ENCODE results near the gene PTGES3L. TPM values are rescaled to one million over a fixed set of nuclear protein-coding genes. Genes with fewer than 3 reads are reported as not detected.

Gene PTGES3L
- total and polyA plus RNA-seq, 2 experiments from 2014 or later, result 2.3 to 2.5 TPM

Small RNA genes within 50 kb of the gene (small RNA-seq; reads per million reads assigned to genes)
- not detected for gene AARSD1 (ENCODE audit: low replicate concordance)
- not detected for gene RF00561 (ENCODE audit: low replicate concordance)

Other genes starting within 250 kb of the PTGES3L start
- 16.3 and 16.9 TPM in 2 replicates for gene EZH1, start 235.0 kb downstream of the PTGES3L start, total RNA-seq (2014; rRNA removed; shearing (Covaris generic))
- gene EZH1, start 235.0 kb downstream of the PTGES3L start, polyA plus RNA-seq (2016; fragmentation: Nextera tagmentation; extraction: Ambion mirVana), result 17.5 and 18.0 TPM in 2 replicates
- gene RAMP2, start 218.9 kb downstream of the PTGES3L start, total RNA-seq (2014; rRNA removed; shearing (Covaris generic)), result 2.6 and 8.8 TPM in 2 replicates
- gene RAMP2, start 218.9 kb downstream of the PTGES3L start, polyA plus RNA-seq (2016; fragmentation: Nextera tagmentation; extraction: Ambion mirVana), result 28.3 and 29.5 TPM in 2 replicates
- gene VPS25, start 206.6 kb downstream of the PTGES3L start, total RNA-seq (2014; rRNA removed; shearing (Covaris generic)), result 110 and 129 TPM in 2 replicates
- 93.5 and 105 TPM in 2 replicates for gene VPS25, start 206.6 kb downstream of the PTGES3L start, polyA plus RNA-seq (2016; fragmentation: Nextera tagmentation; extraction: Ambion mirVana)
- gene WNK4, start 199.5 kb downstream of the PTGES3L start, total RNA-seq (2014; rRNA removed; shearing (Covaris generic)), result 0.10 and 0.54 TPM in 2 replicates
- gene WNK4, start 199.5 kb downstream of the PTGES3L start, polyA plus RNA-seq (2016; fragmentation: Nextera tagmentation; extraction: Ambion mirVana), result 0.65 and 0.83 TPM in 2 replicates
- 57.6 and 81.2 TPM in 2 replicates for gene COA3, start 181.4 kb downstream of the PTGES3L start, total RNA-seq (2014; rRNA removed; shearing (Covaris generic))
- gene COA3, start 181.4 kb downstream of the PTGES3L start, polyA plus RNA-seq (2016; fragmentation: Nextera tagmentation; extraction: Ambion mirVana), result 123 and 138 TPM in 2 replicates
- gene CNTD1, start 181.2 kb downstream of the PTGES3L start, total RNA-seq (2014; rRNA removed; shearing (Covaris generic)), result not detected in 2 replicates
- gene CNTD1, start 181.2 kb downstream of the PTGES3L start, polyA plus RNA-seq (2016; fragmentation: Nextera tagmentation; extraction: Ambion mirVana), result 0.80 and 1.1 TPM in 2 replicates
- 54.8 and 57.2 TPM in 2 replicates for gene BECN1, start 155.8 kb downstream of the PTGES3L start, total RNA-seq (2014; rRNA removed; shearing (Covaris generic))
- gene BECN1, start 155.8 kb downstream of the PTGES3L start, polyA plus RNA-seq (2016; fragmentation: Nextera tagmentation; extraction: Ambion mirVana), result 35.5 and 41.8 TPM in 2 replicates
- 178 and 201 TPM in 2 replicates for gene PSME3, start 146.7 kb downstream of the PTGES3L start, total RNA-seq (2014; rRNA removed; shearing (Covaris generic))
- 85.2 and 93.5 TPM in 2 replicates for gene PSME3, start 146.7 kb downstream of the PTGES3L start, polyA plus RNA-seq (2016; fragmentation: Nextera tagmentation; extraction: Ambion mirVana)
- 5.7 and 5.8 TPM in 2 replicates for gene AOC2, start 135.5 kb downstream of the PTGES3L start, total RNA-seq (2014; rRNA removed; shearing (Covaris generic))
- 2.0 and 2.1 TPM in 2 replicates for gene AOC2, start 135.5 kb downstream of the PTGES3L start, polyA plus RNA-seq (2016; fragmentation: Nextera tagmentation; extraction: Ambion mirVana)
- 1.4 and 1.6 TPM in 2 replicates for gene AOC3, start 128.9 kb downstream of the PTGES3L start, total RNA-seq (2014; rRNA removed; shearing (Covaris generic))
- 1.7 and 2.6 TPM in 2 replicates for gene AOC3, start 128.9 kb downstream of the PTGES3L start, polyA plus RNA-seq (2016; fragmentation: Nextera tagmentation; extraction: Ambion mirVana)
- gene G6PC1, start 79.3 kb downstream of the PTGES3L start, total RNA-seq (2014; rRNA removed; shearing (Covaris generic)), result not detected in 2 replicates
- gene G6PC1, start 79.3 kb downstream of the PTGES3L start, polyA plus RNA-seq (2016; fragmentation: Nextera tagmentation; extraction: Ambion mirVana), result not detected in 2 replicates
- gene AARSD1, start 15.6 kb downstream of the PTGES3L start, total RNA-seq (2014; rRNA removed; shearing (Covaris generic)), result 25.7 and 28.4 TPM in 2 replicates
- gene AARSD1, start 15.6 kb downstream of the PTGES3L start, polyA plus RNA-seq (2016; fragmentation: Nextera tagmentation; extraction: Ambion mirVana), result 69.6 and 74.4 TPM in 2 replicates
- 11.1 and 11.9 TPM in 2 replicates for gene RUNDC1, start 485 bp upstream of the PTGES3L start, total RNA-seq (2014; rRNA removed; shearing (Covaris generic))
- 6.1 and 6.9 TPM in 2 replicates for gene RUNDC1, start 485 bp upstream of the PTGES3L start, polyA plus RNA-seq (2016; fragmentation: Nextera tagmentation; extraction: Ambion mirVana)
- 1,307 and 1,784 TPM in 2 replicates for gene RPL27, start 18.3 kb upstream of the PTGES3L start, total RNA-seq (2014; rRNA removed; shearing (Covaris generic))
- gene RPL27, start 18.3 kb upstream of the PTGES3L start, polyA plus RNA-seq (2016; fragmentation: Nextera tagmentation; extraction: Ambion mirVana), result 2,722 and 2,793 TPM in 2 replicates
- gene IFI35, start 26.7 kb upstream of the PTGES3L start, total RNA-seq (2014; rRNA removed; shearing (Covaris generic)), result 2.3 and 3.3 TPM in 2 replicates
- 1.5 and 1.8 TPM in 2 replicates for gene IFI35, start 26.7 kb upstream of the PTGES3L start, polyA plus RNA-seq (2016; fragmentation: Nextera tagmentation; extraction: Ambion mirVana)
- gene VAT1, start 42.3 kb upstream of the PTGES3L start, total RNA-seq (2014; rRNA removed; shearing (Covaris generic)), result 227 and 300 TPM in 2 replicates
- gene VAT1, start 42.3 kb upstream of the PTGES3L start, polyA plus RNA-seq (2016; fragmentation: Nextera tagmentation; extraction: Ambion mirVana), result 233 and 267 TPM in 2 replicates
- 20.8 and 22.9 TPM in 2 replicates for gene RND2, start 45.2 kb upstream of the PTGES3L start, total RNA-seq (2014; rRNA removed; shearing (Covaris generic))
- gene RND2, start 45.2 kb upstream of the PTGES3L start, polyA plus RNA-seq (2016; fragmentation: Nextera tagmentation; extraction: Ambion mirVana), result 18.5 and 20.4 TPM in 2 replicates
- gene BRCA1, start 145.3 kb upstream of the PTGES3L start, total RNA-seq (2014; rRNA removed; shearing (Covaris generic)), result 31.9 and 45.9 TPM in 2 replicates
- gene BRCA1, start 145.3 kb upstream of the PTGES3L start, polyA plus RNA-seq (2016; fragmentation: Nextera tagmentation; extraction: Ambion mirVana), result 37.8 and 43.2 TPM in 2 replicates
- gene NBR1, start 191.1 kb upstream of the PTGES3L start, total RNA-seq (2014; rRNA removed; shearing (Covaris generic)), result 32.3 and 36.8 TPM in 2 replicates
- gene NBR1, start 191.1 kb upstream of the PTGES3L start, polyA plus RNA-seq (2016; fragmentation: Nextera tagmentation; extraction: Ambion mirVana), result 10.1 and 12.6 TPM in 2 replicates
- gene TMEM106A, start 231.8 kb upstream of the PTGES3L start, total RNA-seq (2014; rRNA removed; shearing (Covaris generic)), result 0.78 and 1.5 TPM in 2 replicates
- 1.1 and 2.4 TPM in 2 replicates for gene TMEM106A, start 231.8 kb upstream of the PTGES3L start, polyA plus RNA-seq (2016; fragmentation: Nextera tagmentation; extraction: Ambion mirVana)
- not detected in 2 replicates for gene CCDC200, start 248.5 kb upstream of the PTGES3L start, total RNA-seq (2014; rRNA removed; shearing (Covaris generic))
- gene CCDC200, start 248.5 kb upstream of the PTGES3L start, polyA plus RNA-seq (2016; fragmentation: Nextera tagmentation; extraction: Ambion mirVana), result 0.31 TPM in 1 of 2 replicates, not detected in the other